OCI-LY3 (cell line): Measurements from ENCODE around the gene KCNJ18.
"Not testable (repeated sequence)": the region's sequence is repeated elsewhere in the genome, so short reads cannot be mapped to it uniquely, and the experiment has no call there.

Experiments
- EZH2phosphoT487 ChIP-seq: fragments of 200-600 bp; shearing (Covaris generic); IDR thresholded peaks from 2 replicates; pipeline ENCODE4 v1.6.1; 2018; ENCODE audit warnings: antibody characterized with exemption, mixed run types, low read depth
- TF ChIP-seq, protein P1 (sequence below): fragments of 200-600, 300-600 bp; sonication (generic); IDR thresholded peaks from 2 replicates; pipeline ENCODE4 v1.5.1; 2014; ENCODE audit warnings: antibody characterized with exemption, low read length, low read depth

DNA sequence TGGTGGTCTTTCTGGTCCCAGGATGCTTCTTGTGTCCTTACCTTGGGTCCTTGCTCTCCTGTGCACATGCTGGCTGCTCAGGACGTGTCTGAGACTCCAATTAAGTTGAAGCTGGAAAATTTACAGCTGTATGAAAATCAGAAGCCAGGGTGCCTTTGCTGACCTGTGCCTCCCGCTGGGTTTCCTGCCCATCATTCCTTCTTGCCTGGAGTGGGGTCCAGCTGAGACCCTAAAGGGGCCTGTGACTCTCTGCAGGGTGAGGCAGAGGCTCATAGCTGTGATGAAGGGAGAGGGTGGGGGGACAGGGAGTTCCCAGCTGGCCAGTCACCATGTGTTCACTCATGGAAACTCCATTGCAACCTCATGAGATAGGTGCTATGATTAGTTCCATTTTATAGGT lies 1.5 kb upstream of the KCNJ18 start:
- TF ChIP-seq, protein P1, sequence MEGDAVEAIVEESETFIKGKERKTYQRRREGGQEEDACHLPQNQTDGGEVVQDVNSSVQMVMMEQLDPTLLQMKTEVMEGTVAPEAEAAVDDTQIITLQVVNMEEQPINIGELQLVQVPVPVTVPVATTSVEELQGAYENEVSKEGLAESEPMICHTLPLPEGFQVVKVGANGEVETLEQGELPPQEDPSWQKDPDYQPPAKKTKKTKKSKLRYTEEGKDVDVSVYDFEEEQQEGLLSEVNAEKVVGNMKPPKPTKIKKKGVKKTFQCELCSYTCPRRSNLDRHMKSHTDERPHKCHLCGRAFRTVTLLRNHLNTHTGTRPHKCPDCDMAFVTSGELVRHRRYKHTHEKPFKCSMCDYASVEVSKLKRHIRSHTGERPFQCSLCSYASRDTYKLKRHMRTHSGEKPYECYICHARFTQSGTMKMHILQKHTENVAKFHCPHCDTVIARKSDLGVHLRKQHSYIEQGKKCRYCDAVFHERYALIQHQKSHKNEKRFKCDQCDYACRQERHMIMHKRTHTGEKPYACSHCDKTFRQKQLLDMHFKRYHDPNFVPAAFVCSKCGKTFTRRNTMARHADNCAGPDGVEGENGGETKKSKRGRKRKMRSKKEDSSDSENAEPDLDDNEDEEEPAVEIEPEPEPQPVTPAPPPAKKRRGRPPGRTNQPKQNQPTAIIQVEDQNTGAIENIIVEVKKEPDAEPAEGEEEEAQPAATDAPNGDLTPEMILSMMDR = not testable (repeated sequence)
- not testable (repeated sequence) for TF ChIP-seq EZH2phosphoT487
